Activated B cell treated with CpG ODN at 0.5 μM for 24 hours (primary cell): ENCODE measurements around the gene FAM216A. TPM values are rescaled to one million over a fixed set of nuclear protein-coding genes. Genes with fewer than 3 reads are reported as not detected.

Experiments
- ATAC-seq: fragments of 200-7000 bp; cut with Tn5 transposase; one replicate; pipeline ENCODE4 v1.10.0; 2021; ENCODE audit warnings: low read depth, mild to moderate bottlenecking, moderate library complexity
- CTCF ChIA-PET: fragments of 350-600 bp; sonication (Branson Sonifier 250); formaldehyde crosslinking; loops from one replicate; lab custom pipeline; 2021; ENCODE audit warnings: antibody characterized with exemption; lab: Charles Lee
- POLR2A ChIA-PET: fragments of 350-600 bp; sonication (Branson Sonifier 250); formaldehyde crosslinking; loops from one replicate; lab custom pipeline; 2021; ENCODE audit warnings: antibody characterized with exemption; lab: Charles Lee
- DNase-seq: peaks from one replicate; pipeline ENCODE4 v3.0.0; 2022
- H3K27ac Mint-ChIP-seq: one replicate; pipeline ENCODE4 v1.8.0; 2020; ENCODE audit warnings: mixed read lengths
- H3K27me3 Mint-ChIP-seq: one replicate; pipeline ENCODE4 v1.8.0; 2021; ENCODE audit warnings: mixed read lengths
- H3K36me3 Mint-ChIP-seq: one replicate; pipeline ENCODE4 v1.8.0; 2021; ENCODE audit warnings: low read depth, mixed read lengths
- H3K4me1 Mint-ChIP-seq: one replicate; pipeline ENCODE4 v1.8.0; 2021; ENCODE audit warnings: mixed read lengths
- H3K4me3 Mint-ChIP-seq: one replicate; pipeline ENCODE4 v1.8.0; 2020; ENCODE audit warnings: mild to moderate bottlenecking, mixed read lengths
- H3K9me3 Mint-ChIP-seq: one replicate; pipeline ENCODE4 v1.8.0; 2020; ENCODE audit warnings: mixed read lengths
- CTCF ChIP-seq: fragments of 200-600 bp; IDR thresholded peaks from one replicate; pipeline ENCODE4 v1.8.0; 2022; ENCODE audit warnings: antibody characterized with exemption, mild to moderate bottlenecking
- intact Hi-C: fragments of 100-400 bp; cut with micrococcal nuclease; formaldehyde crosslinking; loops from one replicate; pipeline ENCODE4 v1.15.1; 2024
- total RNA-seq: library from RNA; stranded (reverse); gene quantifications from 2 replicates; pipeline ENCODE4 v1.2.3, GENCODE V29; 2022

Gene FAM216A
- total RNA-seq, 1 donor from 2014 or later, result 9.9 TPM

DNA sequence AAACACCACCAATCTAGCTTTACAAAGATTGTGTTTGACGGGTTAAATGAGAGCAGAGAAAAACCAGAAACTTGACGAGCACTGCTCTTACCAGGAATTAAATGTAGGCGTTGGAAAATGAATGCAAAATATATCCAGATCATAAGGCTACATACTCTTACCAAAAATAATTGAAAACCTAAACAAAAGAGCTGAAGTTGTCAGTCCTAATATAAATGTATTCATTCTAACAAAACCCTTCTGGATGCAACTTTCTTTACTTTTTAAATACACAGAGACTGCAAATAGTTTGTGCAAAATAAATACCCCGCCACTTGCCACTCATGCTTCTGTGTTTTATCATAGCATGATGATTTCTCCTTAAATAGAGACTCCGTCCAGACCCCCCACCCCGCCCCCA, 66.2 kb downstream of the FAM216A start:
- no peak overlapping the region for H3K27ac Mint-ChIP-seq
- no peak for ATAC-seq
- peaks cover 26% of the 10 kb centered on the region for H3K4me1 Mint-ChIP-seq
- no peaks in the 10 kb centered on the region for H3K9me3 Mint-ChIP-seq
- no peak for DNase-seq
- ChIA-PET CTCF (interaction anchor here (1.7 to 3.8 kb wide), 2 partner anchors 66 to 85 kb away, joined by 4 to 21 read pairs; partner anchors contain the start of gene ARPC3), POLR2A (no interaction called here)
- TF ChIP-seq CTCF, result no peak
- no peak overlapping the region for H3K4me3 Mint-ChIP-seq
- intact Hi-C loops, result no loop called here
- no peaks in the 10 kb centered on the region for H3K27me3 Mint-ChIP-seq
- peaks cover 79% of the 10 kb centered on the region for H3K36me3 Mint-ChIP-seq

DNA sequence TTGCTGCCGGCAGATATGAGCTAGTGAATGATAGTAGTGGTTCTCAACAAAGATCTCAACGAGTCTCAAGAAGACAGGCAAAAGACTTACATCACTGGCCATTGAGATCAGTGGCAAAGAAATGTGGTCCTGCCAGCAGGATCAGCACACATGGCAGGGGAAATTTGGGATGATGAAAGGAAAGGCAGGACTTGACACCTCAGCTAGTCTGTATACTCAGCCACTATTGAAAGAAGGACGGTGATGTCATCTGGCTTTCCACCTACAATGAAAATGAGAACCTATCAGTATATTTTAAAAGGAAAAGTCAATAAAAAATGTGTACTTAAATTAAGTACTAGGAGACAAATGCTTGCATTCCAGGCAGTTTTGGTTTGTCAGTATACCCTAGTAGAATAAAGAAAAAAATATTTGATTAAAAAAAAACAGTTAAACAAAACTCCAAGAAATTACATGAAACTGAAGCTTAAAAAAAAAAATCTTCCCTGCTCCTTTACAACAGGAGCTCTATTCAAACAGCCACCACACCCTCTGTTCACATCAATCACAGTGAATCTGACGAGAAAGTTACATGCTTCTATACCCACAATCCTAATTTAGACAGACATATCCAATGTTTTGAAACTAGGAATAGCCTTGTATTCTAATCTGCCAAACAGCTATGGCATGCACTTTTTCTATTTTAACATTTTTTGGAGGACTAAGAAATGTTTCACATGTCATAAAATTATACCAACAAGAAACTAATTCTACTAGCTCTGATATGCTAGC, 68.4 kb downstream of the FAM216A start:
- Mint-ChIP-seq H3K9me3 (no peaks in the 10 kb centered on the region), H3K27ac (no peak overlapping the region), H3K27me3 (no peaks in the 10 kb centered on the region), H3K4me3 (no peak overlapping the region), H3K36me3 (peaks cover 79% of the 10 kb centered on the region), H3K4me1 (peaks cover 10% of the 10 kb centered on the region)
- DNase-seq, result no peak
- CTCF ChIA-PET, result interaction anchor here (1.2 kb wide), 1 partner anchor 18 kb away, joined by 4 read pairs; no protein-coding TSS in a partner anchor
- no peak for TF ChIP-seq CTCF
- no peak for ATAC-seq
- intact Hi-C loops, result no loop called here
- POLR2A ChIA-PET, result no interaction called here

- ChIA-PET POLR2A (no interaction called here), CTCF (no interaction called here)
- H3K27me3 Mint-ChIP-seq, result no peaks in the 10 kb centered on the region
- intact Hi-C loops, result no loop called here
- H3K36me3 Mint-ChIP-seq, result peaks cover 78% of the 10 kb centered on the region
- H3K4me1 Mint-ChIP-seq, result peaks cover 14% of the 10 kb centered on the region
- no peak overlapping the region for H3K4me3 Mint-ChIP-seq
- H3K27ac Mint-ChIP-seq, result no peak overlapping the region
- ATAC-seq, result no peak
- DNase-seq, result no peak
- H3K9me3 Mint-ChIP-seq, result no peaks in the 10 kb centered on the region
- no peak for TF ChIP-seq CTCF
These were observed 69.2 kb downstream of the FAM216A start for GRCh38 chr12:110537605-110538409.

- no peak for ATAC-seq
- H3K4me1 Mint-ChIP-seq, result peaks cover 23% of the 10 kb centered on the region
- TF ChIP-seq CTCF, result no peak
- POLR2A ChIA-PET, result interaction anchor here (1.7 kb wide), 1 partner anchor 89 kb away, joined by 5 read pairs; the partner anchor contains the start of gene ARPC3
- H3K27me3 Mint-ChIP-seq, result no peaks in the 10 kb centered on the region
- no peak for DNase-seq
- no peaks in the 10 kb centered on the region for H3K9me3 Mint-ChIP-seq
- H3K4me3 Mint-ChIP-seq, result no peak overlapping the region
- CTCF ChIA-PET, result interaction anchor here (1.8 kb wide), 1 partner anchor 61 kb away, joined by 4 read pairs; no protein-coding TSS in a partner anchor
- H3K27ac Mint-ChIP-seq, result no peak overlapping the region
- peaks cover 83% of the 10 kb centered on the region for H3K36me3 Mint-ChIP-seq
- intact Hi-C loops, result no loop called here
These were observed 70.4 kb downstream of the FAM216A start for GRCh38 chr12:110538869-110539622.

Other genes starting within 250 kb of the FAM216A start
- gene ATP2A2, start 187.6 kb upstream of the FAM216A start, total RNA-seq, result 94.8 and 100 TPM in 2 replicates
- 69.8 and 76.2 TPM in 2 replicates for gene ANAPC7, start 65.1 kb upstream of the FAM216A start, total RNA-seq
- gene ARPC3, start 18.5 kb upstream of the FAM216A start, total RNA-seq, result 435 and 459 TPM in 2 replicates
- gene GPN3, start 588 bp upstream of the FAM216A start, total RNA-seq, result 17.0 and 19.0 TPM in 2 replicates
- gene VPS29, start 33.3 kb downstream of the FAM216A start, total RNA-seq, result 99.6 and 117 TPM in 2 replicates
- 1.2 and 1.3 TPM in 2 replicates for gene RAD9B, start 33.5 kb downstream of the FAM216A start, total RNA-seq
- 34.5 and 40.8 TPM in 2 replicates for gene PPTC7, start 114.5 kb downstream of the FAM216A start, total RNA-seq
- 22.4 and 29.5 TPM in 2 replicates for gene TCTN1, start 145.3 kb downstream of the FAM216A start, total RNA-seq
- gene HVCN1, start 220.3 kb downstream of the FAM216A start, total RNA-seq, result 80.7 and 83.9 TPM in 2 replicates